Measurements from ENCODE around the gene GSK3A.

GSK3A gene

DNA sequence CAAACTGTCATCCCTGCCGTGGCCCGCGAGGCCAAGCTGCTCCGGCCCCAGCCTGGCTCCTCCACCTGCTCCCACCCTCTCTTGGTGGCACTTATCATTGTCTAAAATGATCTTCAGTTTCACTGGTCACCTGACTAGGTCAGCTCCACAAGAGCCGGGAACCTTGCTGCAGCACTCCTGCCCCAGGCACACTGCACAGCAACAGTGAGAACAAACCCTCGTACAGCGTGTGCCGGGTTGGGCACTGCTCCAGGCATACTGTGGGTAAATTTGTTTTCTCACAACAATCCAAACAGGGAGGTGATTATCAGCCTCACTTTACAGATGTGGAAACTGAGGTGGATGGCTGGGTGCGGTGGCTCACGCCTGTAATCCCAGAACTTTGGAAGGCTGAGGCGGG is 33.8 kb downstream of the GSK3A start:
- DNase-seq (ENCODE audit: extremely low read depth, low read depth) = no peak
- no peak overlapping the region for H3K4me3 ChIP-seq (replicated peaks; ENCODE audit: low read depth, low read length)
- no peak for TF ChIP-seq CTCF (IDR thresholded peaks at IDR 0.05; ENCODE audit: low read depth, low read length, missing control alignments)

DNA sequence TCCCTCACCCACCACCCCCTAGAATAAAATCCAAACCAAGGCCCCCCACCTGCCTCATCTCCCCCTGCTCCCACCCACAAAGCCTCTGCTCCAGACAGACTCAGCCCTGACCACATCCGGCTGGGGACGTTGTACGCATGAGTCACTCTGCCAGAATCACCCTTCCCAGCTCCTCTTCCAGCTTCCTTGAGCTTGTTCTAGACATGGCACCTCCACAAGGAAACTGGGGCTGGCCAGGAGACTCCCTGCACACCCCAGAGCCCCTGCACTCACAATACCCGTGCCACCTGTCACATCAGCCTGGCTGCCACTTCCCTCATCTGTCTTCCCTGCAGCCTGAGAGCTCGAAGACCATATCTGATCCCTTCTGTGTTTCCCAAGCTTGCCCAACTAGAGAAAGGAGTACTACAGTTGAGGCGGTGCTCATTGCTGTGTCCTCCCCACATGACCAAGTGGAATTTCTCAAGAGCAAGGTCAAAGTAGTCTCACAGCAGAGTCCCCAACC is 34.6 kb downstream of the GSK3A start:
- H3K4me3 ChIP-seq (replicated peaks; ENCODE audit: low read depth, low read length) = no peak overlapping the region
- TF ChIP-seq CTCF (IDR thresholded peaks at IDR 0.05; ENCODE audit: low read depth, low read length, missing control alignments) = no peak
- peak; percentile 77 for DNase-seq (ENCODE audit: extremely low read depth, low read depth)

GRCh38 chr19:42206871-42207755 is 35.3 kb downstream of the GSK3A start:
- H3K4me3 ChIP-seq (replicated peaks; ENCODE audit: low read depth, low read length) = no peak overlapping the region
- DNase-seq (ENCODE audit: extremely low read depth, low read depth) = peak; percentile 40
- TF ChIP-seq CTCF (IDR thresholded peaks at IDR 0.05; ENCODE audit: low read depth, low read length, missing control alignments) = no peak

- no peak for TF ChIP-seq CTCF (IDR thresholded peaks at IDR 0.05; ENCODE audit: low read depth, low read length, missing control alignments)
- H3K4me3 ChIP-seq (replicated peaks; ENCODE audit: low read depth, low read length) = no peak overlapping the region
- no peak for DNase-seq (ENCODE audit: extremely low read depth, low read depth)
These were observed 37.7 kb downstream of the GSK3A start for GRCh38 chr19:42204664-42205063.

DNA sequence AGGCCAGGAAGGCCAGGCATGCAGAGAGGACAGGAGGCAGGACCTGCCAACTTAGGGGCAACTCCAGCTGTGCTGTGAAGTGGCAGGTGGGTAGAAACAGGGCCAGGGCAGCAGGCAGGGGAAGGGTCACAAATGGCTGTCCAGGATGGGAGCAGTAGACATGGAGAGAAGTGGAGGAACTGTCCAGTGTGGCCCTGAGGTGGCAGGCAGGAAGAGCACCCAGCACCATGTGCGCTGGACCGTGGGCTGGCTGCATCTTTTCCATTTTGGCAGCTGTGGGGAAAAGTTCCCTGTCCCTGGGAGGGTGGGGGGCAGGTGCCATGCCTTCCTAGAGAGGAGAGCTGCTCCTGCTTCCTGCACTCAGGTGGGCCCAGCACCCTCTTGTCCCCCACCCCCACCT is 38.7 kb downstream of the GSK3A start:
- TF ChIP-seq CTCF (IDR thresholded peaks at IDR 0.05; ENCODE audit: low read depth, low read length, missing control alignments) = no peak
- DNase-seq (ENCODE audit: extremely low read depth, low read depth) = no peak
- H3K4me3 ChIP-seq (replicated peaks; ENCODE audit: low read depth, low read length) = no peak overlapping the region

GRCh38 chr19:42202290-42202880 is 40.0 kb downstream of the GSK3A start:
- no peak for TF ChIP-seq CTCF (IDR thresholded peaks at IDR 0.05; ENCODE audit: low read depth, low read length, missing control alignments)
- H3K4me3 ChIP-seq (replicated peaks; ENCODE audit: low read depth, low read length) = no peak overlapping the region
- no peak for DNase-seq (ENCODE audit: extremely low read depth, low read depth)
